CD4-positive, alpha-beta T cell treated with Interleukin-4 for 1 hour (primary cell): ENCODE measurements around the gene CDKN1A.
"Not testable (repeated sequence)": the region's sequence is repeated elsewhere in the genome, so short reads cannot be mapped to it uniquely, and the experiment has no call there.

ENCODE experiments used
- DNase-seq, 2 donors: peaks; one replicate each; pipeline ENCODE4 v3.0.0-alpha.2; 2020 to 2022

CDKN1A gene

DNA sequence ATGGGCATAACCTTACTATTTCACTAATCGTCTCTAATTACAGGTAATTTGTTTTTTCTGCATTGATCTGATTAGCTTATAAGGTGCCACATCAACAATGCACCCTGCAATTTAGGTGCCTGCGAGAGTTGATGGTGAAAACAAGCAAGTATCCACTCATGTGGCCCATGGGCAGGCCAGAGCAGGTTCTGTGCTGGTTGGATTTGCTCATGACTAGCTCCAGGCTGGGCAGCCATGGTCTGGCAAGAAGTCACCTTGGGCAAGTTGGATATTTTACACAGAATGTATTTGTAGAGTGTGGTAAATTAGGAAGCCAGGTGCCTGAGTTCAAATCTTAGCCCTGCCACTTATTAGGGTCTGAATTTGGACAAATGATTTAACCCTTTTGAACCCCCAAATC lies 44.4 kb downstream of the CDKN1A start:
- no peak for DNase-seq

DNA sequence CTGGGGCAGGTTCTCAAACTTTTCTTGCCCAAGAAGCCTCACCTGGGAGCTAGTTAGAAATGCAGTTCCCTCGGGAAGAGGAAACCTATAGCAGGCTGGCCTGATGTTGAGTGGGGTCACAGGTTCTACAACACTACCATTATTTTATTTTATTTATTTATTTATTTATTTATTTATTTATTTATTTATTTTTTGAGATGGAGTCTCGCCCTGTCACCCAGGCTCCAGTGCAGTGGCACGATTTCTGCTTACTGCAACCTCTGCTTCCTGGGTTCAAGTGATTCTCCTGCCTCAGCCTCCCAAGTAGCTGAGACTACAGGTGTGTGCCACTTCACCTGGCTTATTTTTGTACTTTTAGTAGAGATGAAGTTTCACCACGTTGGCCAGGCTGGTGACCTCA lies 45.5 kb downstream of the CDKN1A start:
- not testable (repeated sequence) for DNase-seq

- DNase-seq = peak; percentile 37 to 41
Observed at GRCh38 chr6:36724514-36725390, 46.2 kb downstream of the CDKN1A start.

GRCh38 chr6:36725581-36725980 lies 47.1 kb downstream of the CDKN1A start:
- DNase-seq = no peak

DNA sequence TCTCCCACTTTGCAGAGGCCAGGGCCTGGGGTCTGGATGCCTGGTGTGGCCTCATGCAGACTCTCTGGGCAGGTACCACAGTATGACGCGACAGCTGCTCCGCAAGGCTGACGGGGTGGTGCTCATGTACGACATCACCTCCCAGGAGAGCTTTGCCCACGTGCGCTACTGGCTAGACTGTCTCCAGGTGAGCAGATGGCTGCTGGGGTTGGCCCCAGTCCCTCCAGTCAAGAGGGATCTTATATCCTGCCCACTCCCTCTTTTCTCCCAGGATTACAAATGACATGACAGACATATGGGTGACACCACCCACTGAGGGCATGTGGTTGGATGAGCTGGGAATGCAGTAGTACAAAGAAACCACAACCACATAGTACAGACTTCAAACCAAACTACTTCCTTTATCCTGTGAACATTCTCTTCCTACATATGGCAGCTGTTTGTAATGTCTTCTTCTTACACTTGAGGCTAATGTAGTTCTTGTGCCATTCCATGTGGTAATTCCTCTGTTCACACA lies 49.0 kb downstream of the CDKN1A start:
- no peak for DNase-seq

GRCh38 chr6:36728289-36729160 lies 50.0 kb downstream of the CDKN1A start:
- no peak for DNase-seq

DNA sequence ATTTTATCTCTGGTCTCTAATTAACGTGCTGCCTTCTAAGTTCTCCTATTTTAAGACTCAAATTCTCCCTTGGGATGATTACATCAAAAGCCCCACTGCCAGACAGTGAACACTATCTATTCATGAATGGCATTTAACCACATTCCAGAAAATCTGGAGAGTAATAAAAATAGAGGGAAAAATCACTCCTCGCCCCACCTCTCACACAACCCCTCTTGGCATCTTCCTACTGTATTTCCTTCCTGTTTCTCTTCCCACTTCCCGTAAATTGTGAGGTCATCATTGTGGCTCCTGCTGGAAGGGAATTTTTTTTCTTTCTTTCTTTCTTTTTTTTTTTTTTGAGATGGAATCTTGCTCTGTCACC lies 50.6 kb downstream of the CDKN1A start:
- no peak for DNase-seq

DNA sequence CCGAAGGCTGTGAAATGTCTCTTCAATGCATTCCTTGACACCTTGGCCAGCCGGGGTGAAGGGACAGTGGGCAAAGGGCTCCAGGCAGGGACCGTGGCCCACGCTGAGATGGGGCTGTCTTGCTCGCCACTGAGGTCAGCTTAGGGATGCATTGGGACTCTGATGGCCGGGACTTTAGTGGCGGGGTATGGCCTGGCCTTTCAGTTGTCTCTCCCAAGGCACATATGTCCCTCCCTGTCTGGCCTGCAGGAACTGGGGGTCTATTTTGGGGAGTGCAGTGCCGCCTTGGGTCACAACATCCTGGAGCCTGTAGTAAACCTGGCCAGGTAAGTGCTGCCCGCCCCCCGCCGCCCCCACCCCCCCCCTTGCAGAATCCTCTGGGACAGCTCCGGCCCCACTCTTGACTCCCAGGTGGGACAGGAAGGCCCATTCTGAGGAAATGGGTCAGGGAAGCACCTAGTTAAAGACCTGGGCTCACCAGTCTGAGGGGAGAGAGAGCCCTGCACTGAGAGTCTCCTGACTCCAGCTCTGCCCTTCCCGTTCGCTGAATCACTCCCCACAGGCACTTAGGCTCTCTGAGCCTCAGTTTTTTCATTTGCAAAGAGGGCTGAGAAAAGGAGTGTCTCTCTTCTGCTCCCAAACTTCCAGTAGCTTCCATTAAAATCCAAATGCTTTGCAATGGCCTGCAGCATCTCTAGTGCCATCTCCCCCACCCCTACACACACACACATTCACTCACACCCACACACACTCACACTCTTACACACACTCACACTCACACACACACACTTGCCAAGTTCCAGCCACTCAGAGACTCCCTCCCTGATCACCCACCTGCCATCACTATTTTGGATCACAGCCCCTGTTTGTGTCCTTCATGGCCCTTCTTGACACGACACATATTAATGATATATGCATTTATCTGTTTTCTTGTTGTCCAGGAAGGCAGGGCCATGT lies 52.2 kb downstream of the CDKN1A start:
- DNase-seq = no peak

DNA sequence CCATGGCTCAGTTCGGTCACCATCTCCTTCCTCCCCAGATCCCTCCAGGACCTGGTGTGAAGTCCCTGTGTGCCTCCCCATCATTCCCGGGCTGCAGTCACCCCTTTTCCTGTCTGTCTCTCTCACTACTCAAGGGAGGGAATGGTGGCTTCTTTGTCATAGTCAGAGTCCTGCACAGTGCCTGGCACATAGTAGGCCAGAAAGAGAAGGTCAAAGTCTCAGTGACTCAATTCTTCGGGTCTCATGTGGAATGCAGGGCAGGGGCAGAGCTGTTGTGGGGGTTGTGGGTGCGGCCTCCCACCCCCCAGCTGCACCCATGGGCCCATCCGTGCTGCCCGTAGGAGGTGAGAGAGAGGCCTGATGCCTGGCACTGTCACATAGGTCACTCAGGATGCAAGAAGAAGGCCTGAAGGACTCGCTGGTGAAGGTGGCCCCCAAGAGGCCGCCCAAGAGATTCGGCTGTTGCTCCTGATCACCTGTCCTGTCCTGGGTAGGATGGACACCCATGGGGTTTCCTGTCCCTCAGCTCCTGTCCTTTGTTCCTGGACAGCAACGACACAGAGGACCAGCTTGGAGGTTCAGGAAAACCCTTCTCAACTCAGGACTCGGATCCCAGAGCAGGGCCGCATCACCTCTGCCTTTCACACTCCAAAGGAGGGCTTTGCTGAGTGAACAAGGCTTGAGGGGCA lies 53.3 kb downstream of the CDKN1A start:
- DNase-seq = no peak

DNA sequence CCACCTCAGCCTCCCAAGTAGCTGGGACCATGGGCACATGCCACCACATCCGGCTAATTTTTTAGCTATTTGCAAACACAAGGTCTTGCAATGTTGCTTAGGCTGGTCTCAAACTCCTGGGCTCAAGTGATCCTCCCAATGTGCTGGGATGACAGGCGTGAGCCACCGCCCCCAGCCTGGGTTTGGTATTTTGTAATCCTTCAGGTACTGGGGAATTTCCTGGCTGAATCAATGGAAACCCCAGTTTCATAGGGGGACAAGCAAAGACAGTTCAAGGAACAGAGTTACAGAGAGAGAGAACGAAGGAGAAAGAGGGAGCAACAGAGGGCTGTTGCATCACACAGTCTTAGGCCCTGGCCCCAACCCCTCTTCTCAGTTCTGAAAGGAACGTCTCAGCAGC lies 54.8 kb downstream of the CDKN1A start:
- no peak for DNase-seq

DNA sequence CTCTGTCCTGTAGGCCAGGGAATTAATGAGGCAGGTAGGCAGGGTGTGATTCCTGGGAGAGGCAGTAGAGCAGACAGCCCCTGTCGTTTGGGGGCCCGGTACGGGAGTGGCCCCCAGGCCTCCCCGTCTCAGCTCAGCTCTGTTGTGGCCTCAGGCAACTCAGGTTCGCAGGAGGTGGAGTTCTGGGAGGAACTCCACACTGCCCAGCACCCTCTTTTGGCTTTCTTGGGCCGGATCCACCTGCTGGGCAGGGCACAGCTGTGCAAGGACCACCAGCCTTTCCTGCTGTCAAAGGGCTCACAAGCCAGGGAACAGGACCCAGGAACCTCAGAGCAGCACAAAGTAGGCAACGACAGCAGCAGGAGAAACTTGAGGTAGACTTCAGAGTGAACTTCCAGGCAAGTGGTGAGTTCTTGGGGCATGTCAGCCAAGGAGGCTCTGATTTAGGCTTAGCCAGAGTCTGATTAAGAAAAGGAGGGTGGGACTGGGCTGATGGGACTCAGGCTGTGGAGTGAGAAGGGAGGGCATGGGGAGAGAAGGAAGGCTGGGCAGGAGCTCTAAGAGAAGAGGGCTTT lies 56.1 kb downstream of the CDKN1A start:
- DNase-seq = no peak

- DNase-seq = peak; percentile 37 to 56
Observed at GRCh38 chr6:36735110-36736071, 56.9 kb downstream of the CDKN1A start.
